ENCODE results near the gene RFNG.

- TF ChIP-seq MAZ (IDR thresholded peaks at IDR 0.05; ENCODE audit: borderline replicate concordance, low read depth, low read length) (no peak), CTCF (IDR thresholded peaks at IDR 0.05) (no peak), POLR2A (IDR thresholded peaks at IDR 0.05; ENCODE audit: low read length) (no peak), POLR2AphosphoS2 (conservative IDR thresholded peaks at IDR 0.05; ENCODE audit: low read length) (no peak; the same call in 1 of the 2 replicates)
These were observed 8.4 kb upstream of the RFNG start for GRCh38 chr17:82060001-82060380.

Measured in A549 (cell line).